Ramos (cell line): ENCODE data around the gene SH2B3.
"Not testable (repeated sequence)": the region's sequence is repeated elsewhere in the genome, so short reads cannot be mapped to it uniquely, and the experiment has no call there.

Source experiments
- in situ Hi-C: fragments of 300-500 bp; cut with MboI; formaldehyde crosslinking; loops from one replicate; pipeline ENCODE4 v1.14.3; 2022; ENCODE audit warnings: low sequenced_read_pairs; ENCODE audit not compliant: unreplicated experiment

Gene SH2B3

DNA sequence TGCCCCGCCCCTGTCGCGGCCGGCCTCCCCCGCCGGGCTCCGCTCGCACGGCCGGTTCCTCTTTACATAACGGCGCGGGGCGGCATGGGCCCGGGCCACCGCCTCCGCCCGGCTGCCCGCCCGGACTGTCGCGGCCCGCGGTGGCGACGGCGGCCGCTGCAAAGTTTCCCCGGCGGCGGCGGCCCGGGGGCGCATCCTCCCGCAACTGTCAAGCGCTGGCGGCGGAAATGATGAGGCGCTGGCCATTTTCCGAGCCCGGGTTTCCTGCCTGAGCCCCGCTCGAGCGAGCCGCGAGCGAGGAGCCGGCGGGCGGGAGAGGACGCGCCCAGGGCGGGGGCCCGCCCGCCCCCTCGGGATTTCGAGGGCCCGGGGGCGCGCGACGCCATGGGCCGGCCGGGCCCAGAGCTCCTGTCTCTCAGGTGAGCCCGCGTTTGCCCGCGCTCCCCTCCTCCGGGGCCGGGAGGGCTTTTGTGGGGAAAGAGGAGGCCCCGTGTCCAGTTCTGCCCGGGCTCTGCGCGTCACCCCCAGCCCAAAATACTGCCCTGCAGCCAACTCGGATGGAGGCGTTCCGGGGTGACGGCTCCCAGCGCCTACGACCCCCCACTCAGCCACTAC is at the start of gene SH2B3:
Gene SH2B3 (plus strand): TSS at position 65 of the 615 bp plus-strand sequence. CDS start 12,223 bp downstream, outside the sequence.
- in situ Hi-C loops: no loop called here

DNA sequence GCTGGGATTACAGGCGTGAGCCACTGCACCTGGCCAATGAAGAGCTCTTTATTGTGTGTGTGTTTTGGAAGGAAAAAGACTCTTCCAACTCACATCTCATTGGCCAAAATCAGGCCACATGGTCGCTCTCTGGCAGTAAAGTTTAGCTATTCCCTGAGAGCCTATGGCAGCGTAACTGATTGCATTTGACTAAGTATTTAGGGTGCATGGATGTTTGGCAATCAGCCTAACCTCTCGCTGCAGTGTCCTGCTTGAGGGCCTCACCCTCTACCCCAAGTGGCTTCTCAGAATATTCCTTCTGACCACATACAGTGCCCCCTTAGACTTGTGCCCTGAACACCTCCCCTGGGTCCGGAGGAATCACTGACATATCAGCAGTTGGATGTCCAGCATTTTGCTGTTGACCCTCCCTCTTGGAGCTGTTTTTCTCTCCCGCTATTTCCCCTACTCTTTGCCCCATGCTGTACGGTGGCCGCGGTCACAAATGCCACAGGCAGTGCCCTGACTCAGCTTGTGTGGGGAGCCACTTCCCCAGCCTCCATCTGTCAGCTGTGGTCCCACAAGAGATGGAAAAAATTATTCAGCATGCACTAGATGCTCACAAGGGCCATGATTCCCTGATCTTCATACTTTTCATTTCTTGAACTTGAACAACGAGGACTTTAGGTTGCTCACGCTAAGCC is 46.4 kb upstream of the SH2B3 start:
- in situ Hi-C loops: no loop called here

DNA sequence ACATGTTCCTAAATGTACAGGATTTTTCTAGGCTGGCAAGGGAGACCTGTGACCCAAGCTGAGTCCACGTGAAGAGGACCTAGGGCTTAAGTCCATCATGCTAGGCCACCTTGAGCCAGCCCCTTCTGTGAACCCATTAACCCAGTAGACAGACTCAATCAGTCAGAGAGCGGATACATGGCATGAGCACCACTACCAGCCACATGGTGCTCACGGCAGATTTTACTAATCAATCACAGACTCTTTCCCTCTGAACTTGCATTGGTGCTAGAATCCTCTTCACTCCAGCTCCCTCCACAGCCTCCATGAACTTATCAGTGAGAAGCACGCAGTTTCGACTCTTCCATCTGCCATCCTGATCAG is 45.8 kb upstream of the SH2B3 start:
- in situ Hi-C loops: no loop called here

DNA sequence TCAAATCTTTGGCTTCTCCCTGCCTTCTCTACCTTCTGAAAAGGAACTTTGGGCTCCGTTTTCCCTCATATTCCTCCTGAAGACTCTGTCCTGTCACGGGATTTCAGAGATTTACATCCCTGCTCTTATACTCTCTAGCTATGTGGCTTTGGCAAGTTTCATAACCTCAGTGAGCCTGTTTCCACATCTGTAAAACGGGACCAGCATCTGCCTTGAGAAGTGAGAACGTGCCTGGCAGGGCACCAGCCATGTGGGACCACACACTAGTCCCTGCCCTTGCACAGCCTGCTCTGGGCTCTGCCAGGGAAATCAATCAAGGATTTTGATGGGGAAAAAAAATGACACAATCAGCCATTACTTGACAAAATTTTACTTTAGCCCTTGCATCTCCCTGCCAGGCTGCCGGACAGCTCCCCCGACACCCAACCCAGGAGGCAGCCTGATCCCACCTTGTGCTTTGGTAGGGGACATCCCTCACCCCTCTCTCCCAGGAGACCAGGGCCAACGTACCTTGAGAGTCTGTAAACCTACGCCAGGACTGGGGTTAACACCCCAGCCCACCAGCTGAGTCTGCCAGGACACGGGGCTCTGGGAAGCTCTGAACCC is 45.3 kb upstream of the SH2B3 start:
- in situ Hi-C loops: no loop called here

DNA sequence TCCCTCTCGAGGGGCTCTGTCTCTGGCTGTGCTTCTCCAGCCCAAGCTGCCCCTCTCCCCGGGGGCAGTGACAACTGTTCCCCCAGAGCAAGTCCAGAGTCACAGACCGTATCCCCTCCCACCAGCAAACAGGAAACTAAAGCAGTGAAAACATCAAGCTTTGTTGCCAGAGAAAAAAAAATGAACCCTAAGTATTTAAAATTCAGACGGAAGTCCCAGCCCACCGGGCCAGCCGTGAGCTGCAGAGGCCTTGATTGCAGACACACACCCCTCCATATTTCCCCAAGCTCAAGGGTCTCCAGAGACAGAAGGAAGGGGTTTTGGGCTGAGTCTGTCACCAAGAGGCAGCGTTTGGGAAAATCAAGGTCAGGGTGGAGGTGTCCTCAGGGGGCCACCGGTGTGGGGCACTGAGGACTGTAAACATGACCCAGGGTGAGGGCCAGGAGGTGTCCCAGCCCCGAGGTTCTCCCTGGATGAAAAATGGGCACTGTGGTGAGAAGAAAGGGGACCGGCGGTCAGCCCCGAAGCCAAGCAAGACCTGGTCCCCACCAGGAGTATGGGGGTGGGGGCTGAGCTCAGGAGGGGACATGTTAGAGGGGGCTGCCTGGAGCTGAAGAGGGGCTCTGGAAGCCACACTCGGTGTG is 44.5 kb upstream of the SH2B3 start:
- in situ Hi-C loops: no loop called here

DNA sequence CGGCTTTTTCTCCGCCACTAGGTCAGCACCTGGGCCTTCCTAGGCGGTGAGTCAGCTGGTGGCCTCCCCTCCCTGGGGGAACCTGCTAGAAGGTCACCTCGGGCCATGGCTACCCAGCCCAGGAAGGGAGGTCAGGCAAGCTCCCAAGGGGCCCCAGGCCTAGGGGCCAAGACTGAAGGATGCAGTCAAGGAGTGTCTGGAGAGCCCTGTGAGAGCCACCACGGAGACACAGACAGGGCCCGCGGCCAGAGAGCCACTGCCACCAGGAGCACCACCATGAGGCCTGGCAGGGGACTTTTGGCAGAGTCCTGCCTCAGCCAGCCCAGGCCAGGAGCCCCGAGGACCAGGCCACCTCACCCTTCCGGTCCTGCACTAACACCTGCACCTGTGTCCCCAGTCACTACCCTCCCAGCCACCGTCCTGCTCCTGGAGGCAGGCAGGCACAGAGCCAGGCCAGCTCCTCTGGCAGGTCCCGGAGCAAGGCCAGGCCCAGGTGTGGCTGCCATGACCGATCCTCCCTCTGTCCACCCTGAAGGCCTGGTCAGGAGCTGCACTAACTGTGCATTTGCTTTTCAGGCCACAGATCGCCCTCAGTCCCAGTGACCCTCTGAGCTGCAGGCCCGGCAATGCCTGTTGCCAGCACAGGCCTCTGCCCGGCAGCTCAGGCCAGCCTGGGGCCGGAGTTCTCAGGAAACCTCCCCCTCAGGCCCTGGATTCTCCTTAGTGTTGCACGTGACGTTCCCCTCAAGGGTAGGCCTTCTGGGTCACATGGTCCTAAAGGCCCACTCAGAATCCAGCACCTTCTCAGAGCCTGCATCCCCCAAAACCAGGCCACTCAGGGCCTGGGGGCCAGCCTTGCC is 43.8 kb upstream of the SH2B3 start:
- in situ Hi-C loops: no loop called here

DNA sequence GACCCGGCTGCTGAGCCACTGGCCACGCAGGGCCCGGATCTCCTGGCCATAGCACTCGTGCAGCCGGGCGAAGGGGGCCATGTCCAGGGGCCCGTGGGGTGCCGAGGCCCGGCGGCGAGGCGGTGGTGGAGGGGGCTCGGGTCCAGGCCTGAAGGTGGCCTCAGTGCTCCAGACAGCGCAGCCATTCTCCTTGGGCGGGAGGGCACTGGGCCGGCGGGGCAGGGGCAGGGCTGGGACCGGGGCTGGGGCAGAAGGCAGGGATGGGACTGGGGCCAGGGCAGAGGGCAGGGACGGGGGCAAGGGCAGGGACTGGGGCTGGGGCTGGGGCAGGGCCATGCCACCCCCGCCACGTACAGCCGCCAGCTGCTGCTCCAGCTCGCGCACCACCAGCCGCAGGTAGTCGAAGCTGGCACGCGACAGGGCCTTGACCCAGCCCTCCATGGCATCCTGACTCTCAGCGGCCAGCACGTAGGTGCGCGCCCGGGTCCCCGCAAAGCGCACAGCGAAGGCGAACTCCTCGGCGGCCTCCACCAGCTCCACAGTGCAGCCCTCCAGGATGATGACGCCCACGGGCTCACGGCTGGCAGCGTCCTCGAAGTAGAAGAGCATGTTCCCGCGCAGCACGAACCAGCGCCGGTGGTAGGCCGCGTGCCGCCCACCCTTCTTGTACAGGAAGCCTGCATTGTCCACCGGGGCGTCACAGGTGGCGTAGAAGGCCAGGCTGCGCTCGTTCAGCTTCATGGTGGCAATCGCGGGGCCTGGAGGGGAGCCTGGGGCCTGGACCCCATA is 42.8 kb upstream of the SH2B3 start:
- in situ Hi-C loops: no loop called here

DNA sequence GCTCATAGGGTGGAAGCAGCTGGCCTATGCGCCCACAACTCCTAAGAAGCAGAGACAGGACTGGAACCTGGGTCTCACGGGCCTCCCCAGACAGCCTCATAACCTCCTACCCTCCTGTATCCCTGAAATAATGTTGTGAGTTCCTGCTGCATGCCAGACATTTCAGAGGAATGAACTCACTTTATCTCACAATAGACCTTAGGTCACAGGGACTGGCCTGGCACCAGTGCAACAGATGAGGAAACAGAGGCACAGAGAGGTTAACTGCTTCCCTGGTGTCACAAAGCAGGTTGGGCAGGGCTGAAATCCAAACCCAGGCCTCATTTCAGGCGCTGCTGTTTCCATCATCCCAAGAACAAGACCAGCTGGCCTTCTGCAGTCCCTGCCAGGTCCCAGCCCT is 42.1 kb upstream of the SH2B3 start:
- in situ Hi-C loops: no loop called here

DNA sequence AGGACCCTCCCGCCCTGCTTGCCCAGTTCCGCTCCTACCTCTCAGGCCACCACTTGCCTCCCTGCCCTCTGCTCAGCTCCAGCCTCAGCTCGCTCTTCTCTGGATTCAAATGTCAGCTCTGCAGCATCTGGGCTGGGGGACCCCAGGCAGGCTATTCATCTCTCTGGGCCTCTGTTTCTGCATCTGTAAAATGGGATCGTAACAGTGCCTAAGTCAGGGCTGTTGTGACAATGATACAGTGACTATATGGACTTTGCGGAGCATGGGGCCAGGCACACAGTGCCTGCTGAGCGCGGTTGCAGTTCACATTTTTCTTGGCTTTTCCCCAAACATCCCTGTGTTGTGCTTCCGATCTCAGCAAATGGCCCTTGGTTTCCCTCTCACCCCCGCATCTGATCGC is 39.6 kb upstream of the SH2B3 start:
- in situ Hi-C loops: no loop called here

DNA sequence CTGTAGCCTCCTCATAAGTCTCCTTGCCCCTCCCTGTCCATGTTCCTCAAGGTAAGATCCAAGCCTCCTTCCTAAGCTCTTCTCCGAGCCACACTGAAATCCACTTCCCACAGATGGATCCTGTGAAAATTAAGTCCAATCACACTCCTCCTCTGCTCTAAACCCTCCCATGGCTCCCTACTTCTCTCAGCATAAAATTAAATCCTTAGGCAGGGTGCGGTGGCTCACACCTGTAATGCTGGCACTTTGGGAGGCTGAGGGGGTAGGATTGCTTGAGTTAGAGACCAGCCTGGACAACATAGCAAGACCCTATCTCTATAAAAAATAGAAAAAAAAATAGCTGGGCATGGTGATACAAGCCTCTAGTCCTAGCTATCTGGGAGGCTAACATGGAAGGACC is 39.1 kb upstream of the SH2B3 start:
- in situ Hi-C loops: no loop called here

DNA sequence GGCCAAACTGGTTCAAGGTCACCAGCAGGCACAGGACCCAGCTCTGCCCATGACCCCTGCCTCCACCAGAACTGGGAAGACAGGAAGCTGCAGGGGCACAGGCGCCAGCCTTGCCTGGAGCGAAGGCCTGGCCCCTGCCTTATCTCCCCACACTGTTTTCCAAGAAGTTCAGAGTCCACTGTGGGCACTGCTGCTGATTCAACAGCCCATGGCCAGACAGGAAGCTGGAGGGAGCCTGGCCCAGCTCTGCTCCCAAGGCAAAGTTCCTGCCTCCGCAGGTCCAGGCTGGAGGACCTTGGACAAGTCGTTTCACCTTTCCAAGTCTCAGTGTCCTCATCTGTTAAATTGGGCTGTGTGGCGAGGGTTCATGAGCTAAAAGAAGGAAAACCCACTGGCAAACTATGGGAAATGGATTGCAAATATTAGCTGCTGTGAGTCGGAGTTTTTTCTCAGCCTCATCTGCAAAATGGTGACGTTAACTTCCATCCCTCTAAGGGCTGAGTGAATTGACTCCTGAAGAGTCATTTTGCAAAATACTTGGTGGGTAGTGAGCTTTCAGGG is 38.0 kb upstream of the SH2B3 start:
- in situ Hi-C loops: no loop called here

DNA sequence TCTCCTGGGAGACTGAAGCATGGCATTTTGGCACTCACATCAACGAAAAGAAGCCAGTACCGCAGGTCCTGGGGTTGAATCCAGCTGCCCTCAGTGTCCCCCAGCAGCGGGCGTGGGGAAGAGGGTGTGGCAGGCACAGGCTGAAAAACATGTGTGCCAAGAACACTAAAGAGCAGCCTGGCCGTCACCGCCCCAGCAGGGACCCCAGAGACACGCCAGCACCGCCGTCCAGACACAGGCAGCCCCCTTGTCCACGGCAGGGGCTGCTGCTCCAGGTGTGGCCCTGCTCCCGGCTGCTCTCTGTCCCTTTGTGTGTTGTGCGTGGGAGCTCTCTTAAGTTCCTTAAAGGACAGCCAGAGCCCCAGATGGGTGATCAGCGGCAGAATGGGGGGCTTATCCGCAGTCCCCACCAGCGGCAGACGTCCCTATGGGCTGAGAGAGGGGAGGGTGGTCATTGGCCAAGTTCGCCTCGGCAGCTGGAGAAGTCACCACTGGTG is 37.4 kb upstream of the SH2B3 start:
- in situ Hi-C loops: no loop called here

DNA sequence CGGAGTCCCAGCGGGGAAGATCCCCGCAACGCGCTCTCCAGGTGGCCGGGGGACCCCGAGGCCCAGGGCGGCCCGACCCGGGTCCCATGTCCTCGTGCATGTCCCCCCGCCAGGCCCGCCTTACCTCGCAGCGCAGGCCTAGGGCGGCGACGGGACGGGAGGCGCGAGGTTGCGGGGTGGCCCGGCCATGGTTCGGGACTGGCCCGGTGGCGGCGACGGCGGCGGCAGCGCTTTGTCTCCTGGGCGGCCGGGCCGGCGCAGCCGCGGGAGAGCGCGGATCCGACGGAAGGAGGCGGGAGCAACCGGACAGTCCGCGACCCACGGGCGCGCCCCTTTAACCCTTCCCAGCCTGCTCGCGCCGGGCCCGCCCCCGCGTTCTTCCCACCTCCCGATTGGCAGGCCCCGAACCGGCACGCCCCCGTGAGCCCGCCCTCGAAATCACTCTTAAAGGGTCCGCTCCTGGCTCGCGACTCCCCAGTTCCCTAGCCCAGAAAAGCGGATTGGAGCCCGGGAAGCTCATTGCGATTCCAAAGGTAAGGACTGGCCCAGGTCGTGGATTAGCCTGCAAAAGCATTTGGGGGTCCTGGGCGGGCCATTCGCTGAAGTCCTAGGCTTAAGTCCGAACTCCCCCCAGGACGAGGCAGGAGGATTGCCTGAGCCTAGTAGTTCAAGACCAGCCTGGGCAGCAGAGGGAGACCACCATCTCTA is 36.8 kb upstream of the SH2B3 start, which contains the start of gene PHETA1:
Gene PHETA1 (minus strand): TSS at position 308 of the 708 bp plus-strand sequence. CDS start 5,668 bp downstream, outside the sequence.
- in situ Hi-C loops: no loop called here

DNA sequence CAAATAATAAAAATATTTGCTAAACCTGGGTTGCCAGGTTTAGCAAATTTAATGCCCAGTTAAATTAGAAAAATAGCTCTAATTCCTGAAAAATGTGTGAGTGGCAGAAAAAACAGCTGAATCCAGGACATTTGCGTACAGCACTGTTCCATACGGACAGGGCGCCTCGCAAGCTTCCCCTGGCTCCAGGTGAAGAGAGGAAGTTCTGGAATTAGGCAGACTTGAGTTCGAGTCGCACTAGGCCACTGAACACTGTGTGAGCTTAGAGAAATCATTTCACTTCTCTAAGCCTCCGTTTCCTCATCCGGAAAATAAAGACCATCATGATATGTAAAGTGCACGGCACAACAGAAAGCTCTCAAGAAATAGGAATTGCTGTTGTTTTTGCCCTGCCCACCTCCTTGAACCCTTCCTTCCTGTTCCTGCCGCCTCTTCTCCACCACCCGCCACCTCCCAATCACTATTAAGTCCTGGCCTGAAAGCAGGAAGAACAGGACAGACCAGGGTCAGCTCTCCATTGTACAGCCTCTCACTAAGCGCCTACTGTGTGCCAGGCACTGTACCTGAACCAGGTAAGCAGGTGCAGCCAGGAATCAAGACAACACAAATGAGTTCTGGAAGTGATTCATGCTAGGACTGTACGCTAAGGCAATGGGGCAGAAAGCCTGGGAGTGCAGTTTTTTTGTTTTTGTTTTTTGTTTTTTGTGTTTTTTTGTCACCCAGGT is 36.1 kb upstream of the SH2B3 start:
- in situ Hi-C loops: no loop called here

DNA sequence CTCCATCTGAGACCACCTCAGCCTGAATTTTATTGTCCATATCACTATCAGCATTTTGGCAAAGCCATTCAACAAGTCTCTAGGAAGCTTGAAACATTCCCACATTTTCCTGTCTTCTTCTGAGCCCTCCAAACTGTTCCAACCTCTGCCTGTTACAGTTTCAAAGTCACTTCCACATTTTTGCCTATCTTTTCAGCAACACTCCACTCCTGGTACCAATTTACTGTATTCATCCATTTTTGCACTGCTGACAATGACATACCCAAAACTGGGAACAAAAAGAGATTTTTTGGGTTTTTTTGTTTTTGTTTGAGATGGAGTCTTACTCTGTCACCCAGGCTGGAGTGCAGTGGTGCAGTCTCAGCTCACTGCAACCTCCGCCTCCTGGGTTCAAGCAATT is 32.5 kb upstream of the SH2B3 start:
- in situ Hi-C loops: not testable (repeated sequence)

DNA sequence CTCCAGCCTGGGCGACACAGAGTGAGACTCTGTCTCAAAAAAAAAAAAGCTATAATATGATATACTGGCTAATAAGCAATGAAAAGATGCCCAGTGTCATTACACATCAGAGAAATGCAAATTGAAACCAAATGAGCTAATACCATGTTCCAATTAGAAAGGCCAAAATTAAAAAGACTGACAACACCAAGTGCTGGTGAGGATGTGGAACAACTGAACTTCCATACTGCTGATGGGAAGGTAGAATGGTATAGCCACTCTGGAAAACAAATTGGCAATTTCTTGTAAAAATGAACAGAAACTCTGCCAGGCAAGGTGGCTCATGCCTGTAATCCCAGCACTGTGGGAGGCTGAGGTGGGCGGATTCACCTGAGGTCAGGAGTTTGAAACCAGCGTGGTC is 28.3 kb upstream of the SH2B3 start:
- in situ Hi-C loops: no loop called here

DNA sequence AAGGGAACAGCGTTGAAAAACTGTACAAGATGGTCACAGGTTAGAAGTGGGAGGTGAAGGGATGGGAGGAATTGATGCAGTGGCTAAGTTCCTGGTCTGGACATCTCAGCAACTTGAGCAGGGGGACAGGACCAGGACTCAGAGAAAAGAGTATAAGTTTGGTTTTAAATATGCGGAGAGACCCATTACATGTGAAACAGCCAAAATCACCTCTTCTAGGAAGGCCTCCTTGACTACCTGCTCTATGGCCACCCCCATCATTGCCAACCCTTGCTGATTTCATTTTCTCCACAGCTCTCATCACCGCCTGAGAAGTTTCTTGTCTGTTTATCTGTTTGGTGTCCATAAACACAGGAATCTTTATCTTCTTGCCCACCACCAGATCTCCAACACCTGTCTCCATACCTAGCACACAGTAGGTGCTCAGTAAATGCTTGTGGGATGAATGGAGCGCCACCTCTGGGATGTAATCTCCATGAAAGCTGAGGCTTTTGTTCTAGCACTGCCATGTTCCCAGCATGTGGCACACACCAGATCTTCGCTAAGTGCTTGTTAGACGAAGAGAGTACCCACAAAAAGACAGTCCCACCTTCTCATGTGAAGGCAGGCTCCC is 25.7 kb upstream of the SH2B3 start:
- in situ Hi-C loops: no loop called here
